GM21367 (cell line): ENCODE results near the gene SLC12A5.

ENCODE experiments used
- ATAC-seq: cut with Tn5 transposase; IDR thresholded peaks from one replicate; pipeline ENCODE4 v1.9.1; 2021; ENCODE audit not compliant: unreplicated experiment

The SLC12A5 gene

GRCh38 chr20:46025376-46025783, 3.6 kb upstream of the SLC12A5 start:
- no peak for ATAC-seq

- no peak for ATAC-seq
These were observed 1.7 kb upstream of the SLC12A5 start for GRCh38 chr20:46027245-46027853.

GRCh38 chr20:46028110-46028509, 905 bp upstream of the SLC12A5 start:
- no peak for ATAC-seq

GRCh38 chr20:46030284-46031013, 1.4 kb downstream of the SLC12A5 start:
- no peak for ATAC-seq

GRCh38 chr20:46031014-46031569, 2.1 kb downstream of the SLC12A5 start:
- no peak for ATAC-seq

- ATAC-seq, result no peak
These were observed 2.8 kb downstream of the SLC12A5 start for GRCh38 chr20:46031701-46032254.

GRCh38 chr20:46034039-46034438, 5.0 kb downstream of the SLC12A5 start:
- no peak for ATAC-seq

- no peak for ATAC-seq
These were observed 6.2 kb downstream of the SLC12A5 start for GRCh38 chr20:46035253-46035652.

GRCh38 chr20:46035713-46036112, 6.7 kb downstream of the SLC12A5 start:
- no peak for ATAC-seq

- ATAC-seq, result no peak
These were observed 7.4 kb downstream of the SLC12A5 start for GRCh38 chr20:46036370-46036769.

- ATAC-seq, result no peak
These were observed 8.0 kb downstream of the SLC12A5 start for GRCh38 chr20:46037036-46037435.

- no peak for ATAC-seq
These were observed 12.0 kb downstream of the SLC12A5 start for GRCh38 chr20:46040902-46041535.

GRCh38 chr20:46043556-46043955, 14.5 kb downstream of the SLC12A5 start:
- no peak for ATAC-seq

GRCh38 chr20:46044896-46045295, 15.9 kb downstream of the SLC12A5 start:
- ATAC-seq, result no peak

GRCh38 chr20:46046588-46047310, 17.7 kb downstream of the SLC12A5 start:
- ATAC-seq, result no peak

- ATAC-seq, result no peak
These were observed 18.8 kb downstream of the SLC12A5 start for GRCh38 chr20:46047821-46048220.

- ATAC-seq, result no peak
These were observed 20.2 kb downstream of the SLC12A5 start for GRCh38 chr20:46049190-46049589.

- ATAC-seq, result no peak
These were observed 20.8 kb downstream of the SLC12A5 start for GRCh38 chr20:46049815-46050214.

- no peak for ATAC-seq
These were observed 21.4 kb downstream of the SLC12A5 start for GRCh38 chr20:46050444-46050843.

- ATAC-seq, result no peak
These were observed 21.9 kb downstream of the SLC12A5 start for GRCh38 chr20:46050885-46051284.
